A673 (cell line): ENCODE data around the gene NAE1. TPM values are rescaled to one million over a fixed set of nuclear protein-coding genes. Genes with fewer than 3 reads are reported as not detected.
A peak's percentile ranks its signal among the peaks of the same experiment; 100 is the strongest.

ENCODE experiments used
- BruUV-seq: library from RNA; stranded (reverse); fragments of 400-500 nt; replicated peaks from 2 replicates; lab custom pipeline; 2021; lab: Mats Ljungman, UMichigan
- CTCF ChIA-PET: fragments of 300-600 bp; sonication (Branson Sonifier 250); formaldehyde crosslinking; loops from one replicate; lab custom pipeline; 2022; ENCODE audit warnings: antibody characterized with exemption; lab: Charles Lee
- POLR2A ChIA-PET: fragments of 300-600 bp; sonication (Branson Sonifier 250); formaldehyde crosslinking; loops from one replicate; lab custom pipeline; 2022; ENCODE audit warnings: antibody characterized with exemption; ENCODE audit not compliant: low non-redundant PET; lab: Charles Lee
- DNase-seq: peaks from one replicate; pipeline ENCODE4 v3.0.0-alpha.2; 2015; ENCODE audit warnings: low spot score
- H3K27ac ChIP-seq: fragments of 200-600 bp; sonication (generic); 2 replicates; pipeline ENCODE4 v1.5.1; 2016; ENCODE audit warnings: mixed run types, low read depth, mild to moderate bottlenecking, mixed read lengths, antibody characterized with exemption, low read length; ENCODE audit not compliant: poor library complexity, severe bottlenecking
- H3K27me3 ChIP-seq: fragments of 200-600 bp; sonication (generic); replicated peaks from 2 replicates; pipeline ENCODE4 v1.6.1; 2017; ENCODE audit warnings: mixed run types, low read depth, mild to moderate bottlenecking, mixed read lengths, antibody characterized with exemption, low read length; ENCODE audit not compliant: insufficient read depth, poor library complexity
- H3K36me3 ChIP-seq: fragments of 200-600 bp; sonication (generic); 2 replicates; pipeline ENCODE4 v1.6.1; 2016; ENCODE audit warnings: mixed run types, mild to moderate bottlenecking, mixed read lengths, antibody characterized with exemption, low read length; ENCODE audit not compliant: insufficient read depth, poor library complexity, severe bottlenecking
- H3K4me1 ChIP-seq: fragments of 200-600 bp; sonication (generic); 2 replicates; pipeline ENCODE4 v1.6.1; 2017; ENCODE audit warnings: mixed run types, mild to moderate bottlenecking, mixed read lengths, antibody characterized with exemption, low read length; ENCODE audit not compliant: insufficient read depth, poor library complexity, severe bottlenecking
- H3K4me3 ChIP-seq: fragments of 200-600 bp; sonication (generic); 2 replicates; pipeline ENCODE4 v1.5.1; 2016; ENCODE audit warnings: low read depth, mixed run types, mild to moderate bottlenecking, mixed read lengths, low read length; ENCODE audit not compliant: poor library complexity, severe bottlenecking
- H3K9me3 ChIP-seq: fragments of 200-600 bp; sonication (generic); 2 replicates; pipeline ENCODE4 v1.6.1; 2016; ENCODE audit warnings: mixed run types, low read depth, mild to moderate bottlenecking, mixed read lengths, antibody characterized with exemption, low read length; ENCODE audit not compliant: poor library complexity, severe bottlenecking
- CTCF ChIP-seq: fragments of 300-800, 200-600 bp; sonication (generic); conservative IDR thresholded peaks from 2 replicates; pipeline ENCODE4 v1.5.1; 2017; ENCODE audit warnings: low read depth, mild to moderate bottlenecking, antibody characterized with exemption, low read length, moderate library complexity, mixed read lengths
- EZH2 ChIP-seq: fragments of 200-600 bp; sonication (generic); IDR thresholded peaks from 2 replicates; pipeline ENCODE4 v1.6.1; 2017; ENCODE audit warnings: borderline replicate concordance, low read depth, mild to moderate bottlenecking, mixed read lengths, antibody characterized with exemption, low read length; ENCODE audit not compliant: poor library complexity, severe bottlenecking
- intact Hi-C: fragments of 100-400 bp; cut with micrococcal nuclease; formaldehyde crosslinking; loops from one replicate; pipeline ENCODE4 v1.10.0; 2022; ENCODE audit not compliant: unreplicated experiment
- total RNA-seq: library from RNA; stranded (reverse); gene quantifications from 2 replicates; pipeline ENCODE4 v1.2.3, GENCODE V29; 2021

NAE1 gene
- total RNA-seq, 1 experiment from 2014 or later, result 172 TPM

- BruUV-seq, result no TSS peak
- Histone ChIP-seq H3K27ac (no peak overlapping the region), H3K36me3 (no peaks in the 10 kb centered on the region), H3K27me3 (peaks cover 19% of the 10 kb centered on the region), H3K4me3 (no peak overlapping the region), H3K9me3 (no peaks in the 10 kb centered on the region), H3K4me1 (peaks cover 19% of the 10 kb centered on the region)
- no peak for DNase-seq
- ChIA-PET CTCF (interaction anchor here (0.9 to 1.2 kb wide), 2 partner anchors 22 to 440 kb away, joined by 3 to 5 read pairs; no protein-coding TSS in a partner anchor), POLR2A (no interaction called here)
- no peak for TF ChIP-seq CTCF
- TF ChIP-seq EZH2, result no peak
- intact Hi-C loops, result no loop called here
Measured at GRCh38 chr16:66846266-66846665, 15.5 kb upstream of the NAE1 start.

- POLR2A ChIA-PET, result interaction anchor here (0.7 kb wide), 1 partner anchor 17 kb away, joined by 5 read pairs; no protein-coding TSS in a partner anchor
- Histone ChIP-seq H3K4me3 (no peak overlapping the region), H3K27ac (no peak overlapping the region), H3K36me3 (no peaks in the 10 kb centered on the region), H3K27me3 (peaks cover 19% of the 10 kb centered on the region), H3K9me3 (no peaks in the 10 kb centered on the region), H3K4me1 (peaks cover 19% of the 10 kb centered on the region)
- CTCF ChIA-PET, result interaction anchor here (0.9 to 1.2 kb wide), 2 partner anchors 22 to 439 kb away, joined by 3 to 5 read pairs; no protein-coding TSS in a partner anchor
- intact Hi-C loops, result no loop called here
- no TSS peak for BruUV-seq
- TF ChIP-seq CTCF, result no peak
- DNase-seq, result peak; percentile 25
Measured at GRCh38 chr16:66845791-66846221, 15.0 kb upstream of the NAE1 start.

DNA sequence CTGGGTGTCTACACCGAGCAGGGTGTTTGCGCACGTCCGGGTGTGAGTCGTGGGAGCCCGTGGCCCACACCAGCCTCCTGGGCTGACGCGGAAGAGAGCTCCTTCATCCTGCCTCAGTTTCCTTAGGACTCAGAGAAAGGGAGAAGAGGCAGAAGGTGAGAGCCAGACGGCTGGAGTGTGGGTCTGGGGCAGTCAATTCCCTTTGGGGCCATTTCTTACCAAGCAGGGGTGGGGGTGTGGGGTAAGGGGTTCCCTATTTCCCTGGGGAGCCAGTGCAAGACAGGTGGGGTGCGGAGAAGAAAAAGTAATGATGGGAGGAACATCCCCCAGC lies 14.3 kb upstream of the NAE1 start:
- DNase-seq, result no peak
- Histone ChIP-seq H3K27ac (no peak overlapping the region), H3K4me3 (peak overlapping the region; percentile 53), H3K27me3 (peaks cover 19% of the 10 kb centered on the region), H3K9me3 (no peaks in the 10 kb centered on the region), H3K36me3 (no peaks in the 10 kb centered on the region), H3K4me1 (peaks cover 19% of the 10 kb centered on the region)
- intact Hi-C loops, result no loop called here
- no TSS peak for BruUV-seq
- ChIA-PET POLR2A (no interaction called here), CTCF (no interaction called here)
- TF ChIP-seq CTCF, result no peak
